ENCODE data around the gene ZNF573. TPM values are rescaled to one million over a fixed set of nuclear protein-coding genes. Genes with fewer than 3 reads are reported as not detected.

ZNF573 gene
- total RNA-seq, 2 experiments from 2014 or later: 7.6 to 12.2 TPM

DNA sequence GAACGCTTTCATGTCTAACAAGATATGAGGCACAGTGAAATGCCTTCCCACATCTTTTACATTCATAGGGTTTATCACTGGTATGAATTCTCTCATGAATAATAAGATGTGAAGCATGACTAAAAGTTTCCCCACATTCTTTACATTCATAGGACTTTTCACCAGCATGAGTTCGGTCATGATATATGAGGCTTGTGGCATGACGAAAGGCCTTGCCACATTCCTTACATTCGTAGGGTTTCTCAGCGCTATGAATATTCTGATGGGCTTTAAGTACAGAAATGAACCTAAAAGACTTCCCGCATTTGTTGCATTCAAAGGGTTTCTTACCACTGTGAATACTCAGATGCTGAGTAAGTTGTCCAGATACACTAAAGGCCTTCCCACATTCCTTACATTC is 81.2 kb downstream of the ZNF573 start:
- Histone ChIP-seq H3K27ac (ENCODE audit: low read depth, low read length, poor library complexity, severe bottlenecking) (no peak overlapping the region), H3K4me2 (ENCODE audit: low read length) (no peak overlapping the region), H3K4me3 (ENCODE audit: low read depth, low read length, poor library complexity, severe bottlenecking) (no peak overlapping the region), H3K4me1 (ENCODE audit: insufficient read depth, low read length, poor library complexity, severe bottlenecking) (no peaks in the 10 kb centered on the region), H4K20me1 (ENCODE audit: insufficient read depth, low read length) (no peaks in the 10 kb centered on the region), H2AFZ (ENCODE audit: low read length) (no peak overlapping the region), H3K9me3 (ENCODE audit: low read length) (peaks cover 12% of the 10 kb centered on the region), H3K36me3 (ENCODE audit: insufficient read depth, low read length) (peaks cover 53% of the 10 kb centered on the region), H3K79me2 (ENCODE audit: insufficient read depth, low read depth, low read length) (no peaks in the 10 kb centered on the region), H3K9me2 (ENCODE audit: insufficient read depth, low read length) (no peaks in the 10 kb centered on the region)
- CTCF ChIA-PET (ENCODE audit: unreplicated experiment): no interaction called here
- intact Hi-C loops (cut with micrococcal nuclease; ENCODE audit: unreplicated experiment): no loop called here
- POLR2A ChIA-PET: interaction anchor here (0.7 kb wide), 1 partner anchor 13 kb away, joined by 3 read pairs; no protein-coding TSS in a partner anchor
- no peak for DNase-seq (ENCODE audit: low spot score)
- no TSS peak for BruUV-seq (replicated peaks)
- TF ChIP-seq EZH2phosphoT487 (IDR thresholded peaks at IDR 0.05; ENCODE audit: borderline replicate concordance, low read depth, low read length): no peak
- no peak for TF ChIP-seq CTCF (conservative IDR thresholded peaks at IDR 0.05; ENCODE audit: low read length)

DNA sequence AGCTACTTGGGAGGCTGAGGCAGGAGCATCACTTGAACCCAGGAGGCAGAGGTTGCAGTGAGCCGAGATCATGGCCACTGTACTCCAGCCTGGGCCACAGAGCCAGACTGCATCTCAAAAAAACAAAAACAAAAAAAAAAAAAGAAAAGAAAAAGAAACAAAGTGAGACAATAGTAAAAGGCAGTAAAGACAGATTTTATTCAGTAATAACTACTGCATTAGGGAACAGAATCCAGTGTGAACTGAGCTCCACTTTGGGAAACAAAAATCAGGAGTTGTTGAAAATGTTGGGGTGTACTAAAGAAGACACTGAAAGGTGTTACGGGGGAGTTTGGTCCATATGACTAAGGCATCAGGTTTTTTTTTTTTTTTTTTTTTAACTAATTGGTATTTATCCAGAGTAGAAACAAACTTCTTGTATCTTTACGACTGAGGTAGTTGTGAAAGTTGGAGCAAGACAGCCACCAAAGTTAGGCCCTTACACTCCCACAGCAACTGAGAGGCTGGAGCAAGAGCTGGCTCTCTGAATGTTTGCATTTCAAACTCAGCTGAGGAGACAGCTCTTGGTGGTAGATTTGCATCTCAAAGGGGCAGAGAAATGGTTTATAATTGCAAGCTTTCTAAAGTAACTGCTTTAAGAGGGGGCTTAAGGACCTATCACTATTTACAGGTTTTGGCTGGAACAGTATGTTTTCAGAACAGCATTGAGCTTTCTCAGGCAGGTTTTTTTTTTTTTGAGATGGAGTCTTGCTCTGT is 84.1 kb downstream of the ZNF573 start:
- no TSS peak for BruUV-seq (replicated peaks)
- TF ChIP-seq CTCF (conservative IDR thresholded peaks at IDR 0.05; ENCODE audit: low read length) (no peak), EZH2phosphoT487 (IDR thresholded peaks at IDR 0.05; ENCODE audit: borderline replicate concordance, low read depth, low read length) (no peak)
- H4K20me1 ChIP-seq (ENCODE audit: insufficient read depth, low read length): no peaks in the 10 kb centered on the region
- no peak overlapping the region for H2AFZ ChIP-seq (ENCODE audit: low read length)
- H3K4me2 ChIP-seq (ENCODE audit: low read length): no peak overlapping the region
- H3K4me3 ChIP-seq (ENCODE audit: low read depth, low read length, poor library complexity, severe bottlenecking): no peak overlapping the region
- CTCF ChIA-PET (ENCODE audit: unreplicated experiment): no interaction called here
- no peaks in the 10 kb centered on the region for H3K4me1 ChIP-seq (ENCODE audit: insufficient read depth, low read length, poor library complexity, severe bottlenecking)
- H3K9me2 ChIP-seq (ENCODE audit: insufficient read depth, low read length): no peaks in the 10 kb centered on the region
- H3K36me3 ChIP-seq (ENCODE audit: insufficient read depth, low read length): peaks cover 33% of the 10 kb centered on the region
- POLR2A ChIA-PET: no interaction called here
- H3K9me3 ChIP-seq (ENCODE audit: low read length): peaks cover 12% of the 10 kb centered on the region
- intact Hi-C loops (cut with micrococcal nuclease; ENCODE audit: unreplicated experiment): no loop called here
- no peak for DNase-seq (ENCODE audit: low spot score)
- H3K27ac ChIP-seq (ENCODE audit: low read depth, low read length, poor library complexity, severe bottlenecking): no peak overlapping the region
- no peaks in the 10 kb centered on the region for H3K79me2 ChIP-seq (ENCODE audit: insufficient read depth, low read depth, low read length)

DNA sequence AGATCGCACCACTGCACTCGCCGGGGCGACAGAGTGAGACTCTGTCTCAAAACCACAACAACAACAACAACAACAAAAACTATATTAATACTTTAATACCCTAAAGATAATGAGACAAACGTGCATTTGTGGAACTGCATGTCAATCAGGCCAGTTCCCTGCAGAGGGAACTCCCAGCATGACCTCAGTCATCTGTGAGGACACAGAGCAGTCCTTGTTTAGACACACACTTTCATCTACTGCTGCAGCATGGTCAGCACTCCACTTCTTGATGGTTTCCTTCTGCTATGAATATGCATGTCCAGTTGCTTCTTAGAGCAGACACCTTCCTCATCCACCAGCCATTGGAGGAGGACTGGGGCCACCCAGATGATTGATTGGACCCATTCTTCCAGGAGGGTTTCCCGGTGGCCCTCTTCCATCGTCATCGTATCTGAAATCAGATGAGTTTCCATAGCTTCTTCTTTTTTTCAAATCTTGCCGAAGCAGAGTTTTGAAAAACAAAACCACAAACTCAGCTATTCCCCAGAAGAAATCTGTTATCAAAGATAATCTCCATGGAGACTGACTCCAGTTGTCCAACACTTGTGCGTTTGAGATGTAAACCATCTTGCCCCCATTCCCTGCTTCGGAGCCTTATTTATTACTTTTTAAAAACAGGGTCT is 86.3 kb downstream of the ZNF573 start:
- Histone ChIP-seq H3K4me1 (ENCODE audit: insufficient read depth, low read length, poor library complexity, severe bottlenecking) (no peaks in the 10 kb centered on the region), H3K9me3 (ENCODE audit: low read length) (no peaks in the 10 kb centered on the region), H3K4me2 (ENCODE audit: low read length) (no peak overlapping the region), H2AFZ (ENCODE audit: low read length) (no peak overlapping the region), H3K4me3 (ENCODE audit: low read depth, low read length, poor library complexity, severe bottlenecking) (no peak overlapping the region), H3K27ac (ENCODE audit: low read depth, low read length, poor library complexity, severe bottlenecking) (no peak overlapping the region), H3K36me3 (ENCODE audit: insufficient read depth, low read length) (peaks cover 11% of the 10 kb centered on the region), H4K20me1 (ENCODE audit: insufficient read depth, low read length) (no peaks in the 10 kb centered on the region), H3K79me2 (ENCODE audit: insufficient read depth, low read depth, low read length) (no peaks in the 10 kb centered on the region), H3K9me2 (ENCODE audit: insufficient read depth, low read length) (no peaks in the 10 kb centered on the region)
- TF ChIP-seq CTCF (conservative IDR thresholded peaks at IDR 0.05; ENCODE audit: low read length): no peak
- no peak for TF ChIP-seq EZH2phosphoT487 (IDR thresholded peaks at IDR 0.05; ENCODE audit: borderline replicate concordance, low read depth, low read length)
- intact Hi-C loops (cut with micrococcal nuclease; ENCODE audit: unreplicated experiment): no loop called here
- BruUV-seq (replicated peaks): no TSS peak
- ChIA-PET CTCF (ENCODE audit: unreplicated experiment) (no interaction called here), POLR2A (interaction anchor here (1.1 kb wide), 1 partner anchor 87 kb away, joined by 3 read pairs; no protein-coding TSS in a partner anchor)
- no peak for DNase-seq (ENCODE audit: low spot score)
